SIG-M5 (cell line): ENCODE results near the gene PARD6G.
"Not testable (repeated sequence)": the region's sequence is repeated elsewhere in the genome, so short reads cannot be mapped to it uniquely, and the experiment has no call there.

Source experiments
- DNase-seq: peaks from one replicate; lab custom pipeline; 2025; lab: John Stamatoyannopoulos, UW

The PARD6G gene, protein sequence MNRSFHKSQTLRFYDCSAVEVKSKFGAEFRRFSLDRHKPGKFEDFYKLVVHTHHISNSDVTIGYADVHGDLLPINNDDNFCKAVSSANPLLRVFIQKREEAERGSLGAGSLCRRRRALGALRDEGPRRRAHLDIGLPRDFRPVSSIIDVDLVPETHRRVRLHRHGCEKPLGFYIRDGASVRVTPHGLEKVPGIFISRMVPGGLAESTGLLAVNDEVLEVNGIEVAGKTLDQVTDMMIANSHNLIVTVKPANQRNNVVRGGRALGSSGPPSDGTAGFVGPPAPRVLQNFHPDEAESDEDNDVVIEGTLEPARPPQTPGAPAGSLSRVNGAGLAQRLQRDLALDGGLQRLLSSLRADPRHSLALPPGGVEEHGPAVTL

DNA sequence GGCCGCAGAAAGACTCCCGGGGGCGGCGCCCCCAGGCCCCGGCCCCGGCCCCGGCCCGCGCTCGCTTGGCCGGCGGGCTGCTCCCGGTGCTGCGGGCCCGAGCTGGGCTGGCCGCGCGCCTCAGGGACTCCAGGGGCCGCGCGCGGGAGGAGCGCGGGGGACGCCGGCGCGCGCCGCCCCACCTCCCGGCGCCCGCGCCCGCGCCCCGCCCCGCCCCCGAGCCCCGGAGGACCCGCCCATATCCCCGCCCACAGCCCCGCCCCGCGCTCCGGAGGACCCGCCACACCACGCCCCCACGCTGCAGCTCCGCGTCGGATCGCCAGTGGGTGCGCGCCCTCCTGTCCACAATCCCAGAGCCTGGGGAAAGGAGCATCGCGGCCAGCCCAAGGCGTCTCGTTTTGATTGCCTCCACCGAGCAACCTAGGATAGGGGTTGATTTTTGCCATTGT lies at the start of gene PARD6G:
PARD6G (minus strand) TSS at position 122 of the 449 bp plus-strand sequence. CDS start 166 bp downstream, outside the sequence.
- no peak for DNase-seq

DNA sequence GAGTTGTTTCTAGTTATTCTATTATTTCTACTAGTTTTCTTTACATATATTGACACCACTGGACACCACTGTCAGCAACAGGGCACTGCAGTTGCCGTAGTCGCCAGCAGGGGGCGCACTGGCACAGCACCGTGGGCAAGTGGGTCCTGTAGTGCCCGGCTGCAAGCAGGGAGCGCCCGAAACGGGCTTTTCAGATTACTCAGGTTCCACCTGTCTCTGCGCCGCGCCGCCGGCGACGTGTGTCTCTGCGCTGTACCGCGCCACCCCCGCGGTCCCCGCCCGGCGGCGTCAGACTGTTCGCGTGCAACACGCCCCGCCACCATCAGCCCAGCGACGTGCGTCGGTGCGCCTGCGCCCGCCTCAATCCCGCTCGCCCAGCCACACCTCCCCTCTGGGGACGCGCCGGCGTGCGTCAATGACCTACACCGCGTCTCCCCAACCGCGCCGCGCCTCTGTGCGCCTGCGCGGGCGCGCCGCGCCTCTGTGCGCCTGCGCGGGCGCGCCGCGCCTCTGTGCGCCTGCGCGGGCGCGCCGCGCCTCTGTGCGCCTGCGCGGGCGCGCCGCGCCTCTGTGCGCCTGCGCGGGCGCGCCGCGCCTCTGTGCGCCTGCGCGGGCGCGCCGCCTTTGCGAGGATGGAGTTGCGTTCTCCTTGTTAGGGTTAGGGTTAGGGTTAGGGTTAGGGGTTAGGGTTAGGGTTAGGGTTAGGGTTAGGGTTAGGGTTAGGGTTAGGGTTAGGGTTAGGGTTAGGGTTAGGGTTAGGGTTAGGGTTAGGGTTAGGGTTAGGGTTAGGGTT lies 15.1 kb upstream of the PARD6G start:
- DNase-seq, result not testable (repeated sequence)

DNA sequence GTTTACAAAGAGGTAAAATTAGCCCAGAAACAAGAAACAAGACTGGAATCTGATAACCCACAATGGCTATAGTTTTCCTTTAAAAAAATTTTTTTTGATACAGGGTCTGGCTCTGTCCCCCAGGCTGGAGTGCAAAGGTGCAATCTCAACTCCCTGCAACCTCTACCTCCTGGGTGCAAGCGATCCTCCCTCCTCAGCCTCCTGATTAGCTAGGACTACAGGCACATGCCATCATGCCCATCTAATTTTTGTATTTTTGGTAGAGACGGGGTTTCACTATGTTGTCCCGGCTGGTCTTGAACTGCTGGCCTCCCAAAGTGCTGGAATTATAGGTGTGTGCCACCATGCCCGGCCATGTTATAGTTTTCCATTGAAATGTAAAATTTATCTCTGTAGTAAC lies 12.3 kb upstream of the PARD6G start:
- DNase-seq, result no peak

DNA sequence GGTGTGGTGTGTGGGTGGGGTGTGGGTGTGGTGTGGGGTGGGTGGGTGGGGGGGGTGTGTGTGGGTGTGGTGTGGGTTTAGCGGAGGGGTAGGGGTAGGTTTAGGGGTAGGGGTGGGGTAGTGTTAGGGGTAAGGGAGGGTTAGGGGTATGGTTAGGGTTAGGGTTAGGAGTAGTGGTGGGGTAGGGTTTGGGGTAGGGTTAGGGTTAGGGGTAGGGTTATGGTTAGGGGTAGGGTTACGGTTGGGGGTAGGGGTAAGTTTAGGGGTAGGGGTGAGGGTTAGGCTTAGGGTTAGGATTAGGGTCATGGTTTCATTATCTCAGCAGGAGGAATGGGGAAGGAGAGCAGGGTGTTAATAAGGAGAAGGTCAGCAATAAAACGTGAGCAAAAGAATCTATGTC lies 11.3 kb upstream of the PARD6G start:
- DNase-seq, result no peak

DNA sequence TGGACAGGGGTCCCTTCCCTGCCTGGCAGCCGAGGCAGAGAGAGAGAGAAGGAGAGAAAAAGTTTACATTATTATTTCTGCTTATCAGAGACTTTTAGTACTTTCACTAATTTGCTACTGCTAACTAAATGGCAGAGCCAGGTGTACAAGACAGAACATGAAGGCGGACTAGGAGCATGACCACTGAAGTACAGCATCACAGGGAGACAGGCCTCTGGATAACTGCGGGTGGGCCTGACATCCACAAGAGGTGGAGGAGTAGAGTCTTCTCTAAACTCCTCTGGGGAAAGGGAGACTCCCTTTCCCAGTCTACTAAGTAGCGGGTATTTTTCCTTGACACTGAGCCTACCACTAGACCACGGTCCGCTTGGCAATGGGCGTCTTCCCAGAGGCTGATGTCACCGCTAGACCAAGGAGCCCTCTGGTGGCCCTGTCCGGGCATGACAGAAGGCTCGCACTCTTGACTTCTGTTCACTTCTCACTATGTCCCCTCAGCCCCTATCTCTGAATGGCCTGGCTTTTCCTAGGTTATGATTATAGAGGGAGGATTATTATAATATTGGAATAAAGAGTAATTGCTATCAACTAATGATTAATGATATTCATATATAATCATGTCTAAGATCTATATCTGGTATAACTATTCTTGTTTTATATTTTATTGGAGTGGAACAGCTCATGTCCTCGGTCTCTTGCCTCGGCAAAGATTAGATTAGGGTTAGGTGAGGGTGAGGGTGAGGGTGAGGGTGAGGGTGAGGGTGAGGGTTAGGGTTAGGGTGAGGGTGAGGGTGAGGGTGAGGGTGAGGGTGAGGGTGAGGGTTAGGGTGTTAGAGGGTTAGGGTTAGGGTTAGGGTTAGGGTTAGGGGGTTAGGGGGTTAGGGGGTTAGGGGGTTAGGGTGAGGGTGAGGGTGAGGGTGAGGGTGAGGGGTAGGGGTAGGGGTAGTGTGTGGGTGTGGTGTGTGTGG lies 10.5 kb upstream of the PARD6G start:
- not testable (repeated sequence) for DNase-seq

DNA sequence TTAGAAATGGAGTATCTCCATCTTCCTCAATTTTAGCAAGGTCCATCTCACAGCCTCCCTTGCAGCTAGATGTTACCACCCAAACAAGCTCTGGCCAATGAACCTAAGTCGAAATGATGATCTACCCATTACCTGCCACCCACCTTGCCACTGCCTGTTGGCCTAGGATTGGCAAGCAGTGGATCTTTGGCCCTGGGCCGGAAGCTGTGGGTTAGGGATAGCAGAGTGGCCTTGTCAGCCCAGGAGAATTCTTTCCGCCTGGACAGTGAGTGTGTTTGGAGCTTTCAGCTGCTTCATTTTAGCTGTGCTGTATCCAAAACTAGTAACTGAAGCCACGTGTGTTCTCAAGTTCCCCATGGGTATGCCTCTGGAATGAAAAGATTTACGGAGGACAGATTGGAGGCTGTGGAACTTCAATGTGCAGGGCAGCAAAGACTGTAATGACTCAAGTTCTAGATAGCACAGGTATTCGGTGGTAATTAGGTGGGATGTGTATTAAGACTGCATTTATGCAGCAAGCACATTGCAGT lies 7.7 kb upstream of the PARD6G start:
- DNase-seq, result no peak

DNA sequence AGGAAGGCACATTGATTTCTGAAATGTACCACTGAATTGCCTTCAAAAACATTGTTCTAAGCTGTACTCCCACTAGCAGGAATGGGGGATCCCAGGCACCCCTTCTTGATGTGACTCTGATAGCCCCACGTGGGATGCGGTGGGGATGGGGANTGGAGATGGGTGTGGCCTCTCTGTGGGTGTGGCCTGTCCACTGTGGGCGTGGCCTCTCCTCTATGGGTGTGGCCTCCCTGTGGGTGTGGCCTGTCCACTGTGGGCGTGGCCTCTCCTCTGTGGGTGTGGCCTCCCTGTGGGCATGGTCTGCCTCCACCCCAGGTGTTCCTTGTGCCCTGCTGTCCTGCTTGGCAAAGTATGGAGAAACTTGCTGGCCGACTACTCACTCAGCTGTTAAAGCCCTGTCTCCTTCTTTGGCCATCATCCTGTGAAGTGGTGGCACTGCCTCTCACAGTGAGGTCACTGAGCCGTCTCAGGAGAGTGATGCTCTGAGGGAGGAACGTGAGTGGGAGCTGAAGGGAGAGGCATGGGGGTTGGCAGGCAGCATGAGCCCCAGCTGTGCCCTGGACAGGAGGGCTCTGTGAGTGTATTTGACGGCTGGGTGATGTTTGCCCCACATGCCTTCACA lies 6.7 kb upstream of the PARD6G start:
- no peak for DNase-seq

DNA sequence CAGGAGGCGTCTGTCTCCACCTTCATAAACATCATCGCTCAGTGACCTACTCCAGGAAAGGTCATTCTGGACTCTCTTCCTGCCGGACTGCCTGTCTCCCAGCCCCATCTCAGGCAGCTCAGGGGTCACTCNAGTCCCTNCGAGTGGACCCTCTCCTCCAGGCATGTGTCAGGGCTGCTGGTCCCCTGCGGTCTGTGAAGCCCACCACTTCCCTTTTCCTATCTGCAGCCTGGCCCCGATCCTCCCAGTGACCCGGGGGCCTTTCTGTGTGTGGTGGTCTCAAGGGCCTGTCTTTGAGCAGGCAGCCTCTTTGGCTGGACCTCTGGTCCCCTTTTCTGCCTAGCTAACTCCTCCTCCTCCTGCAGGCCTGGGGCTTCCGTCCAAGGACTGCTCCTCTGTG lies 5.9 kb upstream of the PARD6G start:
- no peak for DNase-seq

DNA sequence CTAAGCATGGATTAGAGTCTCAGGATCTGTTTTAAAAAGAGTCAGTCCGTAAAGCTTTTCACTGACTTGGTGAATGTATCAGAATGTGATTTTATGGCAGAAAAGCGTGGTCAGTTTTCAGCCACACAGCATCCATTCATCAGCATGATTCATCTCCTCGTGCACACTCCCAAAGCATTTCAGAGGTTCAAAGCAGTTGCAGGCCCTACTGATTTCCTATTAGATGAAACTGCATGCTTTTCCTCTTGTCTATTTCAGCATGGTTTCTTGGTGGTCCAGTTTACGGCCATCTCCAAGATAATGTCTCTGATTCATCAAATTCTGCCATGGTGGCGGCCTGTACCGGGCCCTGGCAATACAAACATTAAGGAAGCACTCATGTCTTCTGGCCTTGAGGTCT lies 4.8 kb upstream of the PARD6G start:
- DNase-seq, result no peak

DNA sequence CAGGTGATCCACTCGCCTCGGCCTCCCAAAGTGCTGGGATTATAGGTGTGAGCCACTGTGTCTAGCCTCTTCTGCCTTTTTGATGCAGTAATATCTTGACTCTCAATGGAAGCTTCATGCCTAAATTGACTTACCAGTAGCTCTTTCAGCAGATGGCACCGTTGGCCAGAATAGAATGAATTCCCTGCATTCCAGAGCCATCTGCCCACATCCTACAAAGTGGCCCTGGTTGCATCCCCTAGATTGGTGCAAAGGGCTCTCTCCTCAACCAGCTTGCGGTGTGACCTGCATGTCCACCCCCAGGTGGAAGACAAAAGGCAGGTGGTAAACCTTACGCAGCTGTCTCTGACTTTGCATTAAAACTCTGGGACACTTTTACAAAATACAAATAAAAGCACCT lies 4.4 kb upstream of the PARD6G start:
- no peak for DNase-seq

DNA sequence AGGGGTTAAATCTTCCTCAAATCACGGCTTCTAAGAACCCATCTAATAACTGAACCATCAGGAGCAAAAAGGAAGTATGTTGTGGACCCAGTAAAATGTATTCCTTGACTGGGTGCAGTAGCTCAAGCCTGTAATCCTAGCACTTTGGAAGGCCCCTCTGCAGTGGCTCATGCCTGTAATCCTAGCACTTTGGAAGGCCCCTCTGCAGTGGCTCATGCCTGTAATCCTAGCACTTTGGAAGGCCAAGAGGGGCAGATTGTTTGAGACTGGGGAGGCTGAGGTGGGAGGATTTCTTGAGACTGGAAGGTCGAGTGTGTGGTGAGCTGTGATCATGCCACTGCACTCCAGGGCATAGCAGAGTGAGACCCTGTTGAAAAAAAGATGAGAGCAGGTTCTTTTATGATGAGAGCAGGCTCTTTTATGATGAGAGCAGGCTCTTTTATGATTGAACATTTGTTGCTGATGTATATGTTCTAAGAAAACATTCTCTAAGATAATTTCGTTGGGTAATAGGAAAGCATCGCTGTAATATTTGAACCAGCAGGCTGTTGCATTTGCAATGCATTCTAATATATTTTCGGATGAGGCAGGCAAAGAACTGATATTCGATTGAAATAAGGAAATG lies 3.5 kb upstream of the PARD6G start:
- no peak for DNase-seq

DNA sequence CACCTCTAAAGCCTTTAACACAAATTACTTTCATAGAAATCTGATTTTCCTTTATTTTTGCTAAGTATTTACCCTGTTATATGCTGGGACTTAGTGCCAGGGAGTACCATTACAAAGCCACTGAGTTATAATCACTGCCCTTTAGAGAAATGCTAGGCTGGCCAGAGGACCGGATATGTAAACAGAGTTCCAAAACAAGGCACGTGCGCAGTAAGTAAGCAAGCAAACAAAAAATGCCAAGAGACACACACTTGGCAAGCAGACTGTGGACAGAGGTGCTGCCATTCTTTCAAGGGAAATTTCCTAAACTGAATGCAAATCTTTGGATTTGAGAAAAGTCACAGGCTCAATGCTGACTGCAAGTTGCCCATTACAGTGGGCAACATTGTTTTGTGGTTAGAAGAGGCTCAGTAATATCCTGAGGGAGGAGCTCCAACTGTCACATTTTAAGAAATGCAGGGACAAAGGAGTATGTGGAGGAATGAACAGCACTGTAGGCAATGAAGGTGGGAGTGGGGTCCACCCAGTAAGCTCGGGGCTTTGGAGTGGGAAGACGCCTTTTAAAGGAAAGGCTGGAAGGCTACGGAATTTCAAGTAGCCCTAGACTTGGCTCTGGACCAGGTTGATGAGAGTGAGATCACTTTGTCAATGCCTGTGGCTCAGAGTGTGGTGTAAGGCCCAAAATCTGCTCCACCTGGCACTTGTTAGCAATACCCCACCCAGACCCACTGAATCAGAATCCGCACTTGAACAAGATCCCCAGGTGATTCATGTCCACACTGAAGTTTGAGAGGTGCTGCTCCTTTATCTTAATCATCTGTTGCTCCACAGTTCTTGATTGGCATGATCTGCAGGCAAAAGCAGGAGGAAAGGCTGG lies 2.1 kb upstream of the PARD6G start:
- DNase-seq, result no peak

DNA sequence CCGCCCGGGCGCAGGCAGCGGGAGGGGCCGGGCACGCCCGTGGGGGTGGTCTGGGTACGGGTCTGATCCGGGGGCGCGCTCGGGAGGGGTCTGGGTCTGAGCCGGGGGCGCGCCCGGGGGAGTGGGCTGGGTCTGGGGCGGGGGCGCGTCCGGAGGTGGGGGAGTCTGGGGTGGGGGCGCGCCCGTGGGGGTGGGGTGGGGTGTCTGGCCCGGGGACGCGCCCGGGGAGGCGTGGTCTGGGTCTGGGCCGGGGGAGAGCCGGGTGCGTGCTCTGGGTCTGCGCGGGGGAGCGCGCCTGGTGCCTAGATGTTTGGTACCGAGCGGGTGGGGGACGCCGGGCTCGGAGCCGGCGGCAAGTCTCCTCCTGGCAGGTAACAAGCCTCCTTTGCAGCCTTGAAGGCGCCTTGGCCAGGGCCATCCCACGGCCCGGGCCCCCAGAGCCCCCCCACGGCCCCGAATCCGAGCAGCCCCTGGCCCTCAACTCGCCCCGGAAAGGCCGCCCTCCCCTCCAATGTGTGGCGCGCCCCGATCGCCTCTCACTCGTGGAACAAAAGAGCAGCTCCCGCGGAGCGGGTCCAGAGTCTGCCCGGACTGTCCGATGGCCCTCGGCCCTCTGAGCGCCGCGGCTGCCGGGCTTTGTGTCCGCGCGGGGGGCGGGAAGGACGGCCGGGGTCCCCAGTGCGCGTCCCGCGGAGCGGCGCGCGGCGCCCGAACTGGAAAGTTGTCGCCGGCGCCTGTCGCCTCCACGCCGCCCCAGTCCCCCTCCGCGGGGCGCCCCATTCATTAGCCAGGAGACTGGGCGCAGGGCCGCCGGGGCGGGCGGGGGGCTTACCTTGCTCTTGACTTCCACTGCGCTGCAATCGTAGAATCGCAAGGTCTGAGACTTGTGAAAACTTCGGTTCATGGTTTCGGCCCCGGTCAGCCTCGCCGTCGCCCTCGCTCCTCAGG lies 595 bp downstream of the PARD6G start:
- DNase-seq, result no peak

DNA sequence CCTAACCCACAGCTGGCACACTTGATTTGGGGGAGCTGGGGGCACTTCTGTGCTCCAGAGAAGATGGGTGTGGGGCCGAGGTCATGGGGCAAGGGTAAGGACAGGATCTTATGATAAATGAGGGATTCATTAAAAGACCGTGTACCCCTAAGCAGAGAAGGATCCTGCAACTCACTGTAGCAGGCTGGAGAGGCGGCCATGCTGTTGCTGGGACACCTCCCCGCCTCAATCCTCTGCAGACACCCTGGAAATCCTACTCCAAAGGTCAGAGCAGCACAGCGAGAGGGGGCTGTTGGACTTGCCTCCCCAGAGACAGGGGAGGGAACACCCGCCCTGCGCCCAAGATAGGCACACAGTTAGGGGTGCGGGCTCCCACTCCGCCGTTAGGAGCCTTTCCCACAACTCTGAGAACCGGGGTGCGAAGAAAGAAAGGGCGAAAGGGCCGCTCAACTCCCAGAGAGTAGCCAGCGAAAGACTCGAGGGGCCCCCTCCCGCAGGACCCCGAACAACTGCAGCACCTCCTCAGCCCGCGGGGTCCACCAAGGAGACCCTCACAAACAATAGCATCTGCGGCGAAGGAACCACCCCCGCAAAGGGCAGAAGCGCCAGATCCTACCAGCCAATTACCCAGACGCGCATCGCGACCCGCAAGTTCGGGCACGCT lies 1.4 kb downstream of the PARD6G start:
- DNase-seq, result no peak

DNA sequence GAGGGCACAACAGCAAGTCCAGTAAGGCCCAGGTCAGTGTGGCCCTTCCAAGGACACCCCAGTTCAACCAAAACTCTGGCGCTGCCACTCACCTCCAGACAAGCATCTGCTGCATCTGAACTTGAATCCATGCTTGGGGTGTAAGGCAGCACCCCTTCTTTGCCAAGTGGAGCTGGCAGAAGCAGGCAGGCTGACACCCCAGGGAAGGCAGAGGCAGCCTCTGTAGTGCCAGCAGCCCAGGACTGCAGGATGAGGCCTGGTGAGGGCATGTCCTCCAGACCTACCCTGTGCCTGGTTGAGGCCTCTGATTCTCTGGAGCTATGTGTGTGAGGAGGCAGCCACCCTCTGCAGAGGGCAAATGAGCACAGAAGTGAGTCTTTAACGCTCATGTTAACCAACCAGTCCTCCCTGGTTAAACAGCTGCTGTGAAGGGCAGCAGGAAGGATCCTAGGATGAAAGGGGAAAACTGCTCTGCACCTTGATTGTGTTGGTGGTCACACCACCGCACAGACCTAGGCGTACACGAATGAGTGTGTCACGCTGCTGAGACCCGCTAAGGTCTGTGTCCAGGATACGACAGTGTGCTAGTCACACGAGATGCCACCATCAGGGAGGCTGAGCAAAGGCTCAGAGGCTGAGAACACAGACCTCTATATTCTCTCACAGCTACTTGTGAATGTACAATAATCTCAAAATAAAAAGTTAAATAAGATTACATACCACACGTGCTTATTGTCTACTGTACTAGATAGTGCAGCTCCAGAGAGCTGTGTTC lies 2.2 kb downstream of the PARD6G start:
- DNase-seq, result no peak

DNA sequence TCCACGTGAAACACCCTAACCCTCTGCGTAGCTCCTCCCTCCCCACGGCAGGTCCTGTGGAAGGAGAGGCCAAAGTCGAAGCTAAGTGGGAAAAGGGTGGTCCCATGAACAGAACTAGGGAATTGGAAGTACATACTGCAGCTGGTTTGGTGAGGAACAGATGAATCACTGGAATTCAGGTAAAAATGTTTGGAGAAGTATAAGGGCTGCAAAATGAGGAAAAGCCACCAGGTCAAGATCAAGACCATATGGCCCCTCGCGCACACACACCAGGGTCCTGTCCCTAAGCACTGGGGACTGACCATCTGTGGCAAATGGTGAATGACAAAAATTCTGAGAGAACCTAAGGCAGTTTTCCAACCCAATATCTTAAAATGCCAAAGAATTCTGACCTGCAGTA lies 3.1 kb downstream of the PARD6G start:
- no peak for DNase-seq

DNA sequence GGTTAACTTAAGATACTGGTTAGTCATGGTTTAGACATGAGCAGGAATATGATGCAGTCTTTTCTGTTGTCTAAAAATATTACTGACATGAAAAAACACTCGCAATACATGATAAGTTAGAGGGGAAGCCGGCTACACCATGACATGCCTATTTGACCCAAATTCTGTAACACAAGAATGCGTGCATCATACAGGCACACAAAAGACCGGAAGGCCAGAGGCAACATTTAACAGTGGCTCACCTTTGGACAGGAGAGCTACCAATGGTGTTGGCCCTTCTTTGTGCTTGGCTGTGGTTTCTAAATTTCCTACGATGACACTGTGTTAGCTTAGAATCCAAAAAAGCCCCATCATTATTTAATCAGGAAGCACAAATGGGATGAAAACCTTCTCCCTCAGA lies 4.1 kb downstream of the PARD6G start:
- no peak for DNase-seq
